ENCODE measurements around the gene SEMA4D.

Gene SEMA4D, protein sequence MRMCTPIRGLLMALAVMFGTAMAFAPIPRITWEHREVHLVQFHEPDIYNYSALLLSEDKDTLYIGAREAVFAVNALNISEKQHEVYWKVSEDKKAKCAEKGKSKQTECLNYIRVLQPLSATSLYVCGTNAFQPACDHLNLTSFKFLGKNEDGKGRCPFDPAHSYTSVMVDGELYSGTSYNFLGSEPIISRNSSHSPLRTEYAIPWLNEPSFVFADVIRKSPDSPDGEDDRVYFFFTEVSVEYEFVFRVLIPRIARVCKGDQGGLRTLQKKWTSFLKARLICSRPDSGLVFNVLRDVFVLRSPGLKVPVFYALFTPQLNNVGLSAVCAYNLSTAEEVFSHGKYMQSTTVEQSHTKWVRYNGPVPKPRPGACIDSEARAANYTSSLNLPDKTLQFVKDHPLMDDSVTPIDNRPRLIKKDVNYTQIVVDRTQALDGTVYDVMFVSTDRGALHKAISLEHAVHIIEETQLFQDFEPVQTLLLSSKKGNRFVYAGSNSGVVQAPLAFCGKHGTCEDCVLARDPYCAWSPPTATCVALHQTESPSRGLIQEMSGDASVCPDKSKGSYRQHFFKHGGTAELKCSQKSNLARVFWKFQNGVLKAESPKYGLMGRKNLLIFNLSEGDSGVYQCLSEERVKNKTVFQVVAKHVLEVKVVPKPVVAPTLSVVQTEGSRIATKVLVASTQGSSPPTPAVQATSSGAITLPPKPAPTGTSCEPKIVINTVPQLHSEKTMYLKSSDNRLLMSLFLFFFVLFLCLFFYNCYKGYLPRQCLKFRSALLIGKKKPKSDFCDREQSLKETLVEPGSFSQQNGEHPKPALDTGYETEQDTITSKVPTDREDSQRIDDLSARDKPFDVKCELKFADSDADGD

DNA sequence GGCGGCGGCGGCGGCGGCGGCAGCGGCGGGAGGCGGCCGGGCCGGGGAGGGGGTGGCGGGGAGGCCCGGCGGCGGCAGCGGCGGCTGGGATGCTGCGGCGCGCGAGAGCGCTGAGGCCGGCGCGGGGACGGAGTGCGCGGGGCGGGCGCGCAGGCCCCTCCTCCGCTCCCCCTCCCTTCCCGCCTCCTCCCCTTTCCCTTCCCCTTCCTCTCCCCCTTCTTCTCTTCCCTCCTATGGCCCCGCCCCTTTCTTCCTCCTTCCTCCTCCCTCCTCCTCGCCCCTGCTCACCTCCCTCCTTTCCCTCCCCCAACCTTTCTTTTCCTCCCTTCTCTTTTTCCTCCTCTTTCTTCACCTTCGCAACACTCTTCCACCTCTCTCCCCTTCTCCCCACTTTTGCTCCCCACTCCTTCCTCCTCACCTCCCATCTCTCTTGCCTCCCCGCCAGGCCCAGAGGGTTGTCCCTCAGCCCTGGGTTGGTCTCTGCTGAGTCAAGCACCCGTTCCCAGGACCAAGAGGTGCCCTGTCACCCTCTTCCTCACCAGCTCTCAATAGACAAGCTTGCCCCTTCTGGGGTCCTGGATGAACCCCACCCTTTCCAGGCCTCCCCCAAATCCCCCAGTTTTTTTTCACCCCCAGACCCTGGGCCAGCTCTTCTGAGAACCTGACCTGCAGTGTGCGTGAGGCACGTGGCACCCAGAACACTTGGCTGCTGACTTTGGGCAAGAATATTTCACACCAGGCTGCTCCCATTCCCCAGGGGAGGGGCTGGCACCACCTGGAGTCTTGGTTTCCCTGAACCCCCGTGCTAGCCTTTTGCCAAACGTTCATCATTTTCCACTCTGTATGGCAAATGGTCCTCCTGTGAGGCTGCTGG, at the start of gene SEMA4D:
TSS of gene SEMA4D (minus strand) at position 136 of the 874 bp plus-strand sequence. CDS start 92,657 bp downstream, outside the sequence.
- Histone ChIP-seq H3K9me3 (no peaks in the 10 kb centered on the region), H3K27me3 (no peaks in the 10 kb centered on the region), H3K4me1 (ENCODE audit: control insufficient read depth in 1 of 2, insufficient read depth in 1 of 2, low read depth in 1 of 2, low read length in 1 of 2) (peaks cover 57% of the 10 kb centered on the region in 2 experiments), H3K36me3 (peaks cover 13% of the 10 kb centered on the region), H3K4me3 (ENCODE audit: low read depth in 1 of 2, low read length in 1 of 2) (peak within 1 kb of the TSS; percentile 91 to 94), H3K27ac (peak within 1 kb of the TSS; percentile 92)
- TF ChIP-seq, protein P1, sequence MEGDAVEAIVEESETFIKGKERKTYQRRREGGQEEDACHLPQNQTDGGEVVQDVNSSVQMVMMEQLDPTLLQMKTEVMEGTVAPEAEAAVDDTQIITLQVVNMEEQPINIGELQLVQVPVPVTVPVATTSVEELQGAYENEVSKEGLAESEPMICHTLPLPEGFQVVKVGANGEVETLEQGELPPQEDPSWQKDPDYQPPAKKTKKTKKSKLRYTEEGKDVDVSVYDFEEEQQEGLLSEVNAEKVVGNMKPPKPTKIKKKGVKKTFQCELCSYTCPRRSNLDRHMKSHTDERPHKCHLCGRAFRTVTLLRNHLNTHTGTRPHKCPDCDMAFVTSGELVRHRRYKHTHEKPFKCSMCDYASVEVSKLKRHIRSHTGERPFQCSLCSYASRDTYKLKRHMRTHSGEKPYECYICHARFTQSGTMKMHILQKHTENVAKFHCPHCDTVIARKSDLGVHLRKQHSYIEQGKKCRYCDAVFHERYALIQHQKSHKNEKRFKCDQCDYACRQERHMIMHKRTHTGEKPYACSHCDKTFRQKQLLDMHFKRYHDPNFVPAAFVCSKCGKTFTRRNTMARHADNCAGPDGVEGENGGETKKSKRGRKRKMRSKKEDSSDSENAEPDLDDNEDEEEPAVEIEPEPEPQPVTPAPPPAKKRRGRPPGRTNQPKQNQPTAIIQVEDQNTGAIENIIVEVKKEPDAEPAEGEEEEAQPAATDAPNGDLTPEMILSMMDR (IDR thresholded peaks at IDR 0.05), result no peak

GRCh38 chr9:89547000-89547399, 49.1 kb upstream of the SEMA4D start:
- TF ChIP-seq, protein P1 (IDR thresholded peaks at IDR 0.05), result no peak
- Histone ChIP-seq H3K4me3 (ENCODE audit: low read depth in 1 of 2, low read length in 1 of 2) (no peak overlapping the region), H3K36me3 (no peaks in the 10 kb centered on the region), H3K4me1 (ENCODE audit: control insufficient read depth in 1 of 2, insufficient read depth in 1 of 2, low read depth in 1 of 2, low read length in 1 of 2) (peaks cover 32 to 33% of the 10 kb centered on the region in 2 experiments), H3K9me3 (no peaks in the 10 kb centered on the region), H3K27ac (no peak overlapping the region), H3K27me3 (no peaks in the 10 kb centered on the region)

GRCh38 chr9:89544279-89544661, 46.4 kb upstream of the SEMA4D start:
- Histone ChIP-seq H3K36me3 (no peaks in the 10 kb centered on the region), H3K4me1 (ENCODE audit: control insufficient read depth in 1 of 2, insufficient read depth in 1 of 2, low read depth in 1 of 2, low read length in 1 of 2) (peaks cover 15 to 20% of the 10 kb centered on the region in 2 experiments), H3K27me3 (no peaks in the 10 kb centered on the region), H3K4me3 (ENCODE audit: low read depth in 1 of 2, low read length in 1 of 2) (no peak overlapping the region), H3K27ac (no peak overlapping the region), H3K9me3 (no peaks in the 10 kb centered on the region)
- TF ChIP-seq, protein P1 (IDR thresholded peaks at IDR 0.05), result no peak

DNA sequence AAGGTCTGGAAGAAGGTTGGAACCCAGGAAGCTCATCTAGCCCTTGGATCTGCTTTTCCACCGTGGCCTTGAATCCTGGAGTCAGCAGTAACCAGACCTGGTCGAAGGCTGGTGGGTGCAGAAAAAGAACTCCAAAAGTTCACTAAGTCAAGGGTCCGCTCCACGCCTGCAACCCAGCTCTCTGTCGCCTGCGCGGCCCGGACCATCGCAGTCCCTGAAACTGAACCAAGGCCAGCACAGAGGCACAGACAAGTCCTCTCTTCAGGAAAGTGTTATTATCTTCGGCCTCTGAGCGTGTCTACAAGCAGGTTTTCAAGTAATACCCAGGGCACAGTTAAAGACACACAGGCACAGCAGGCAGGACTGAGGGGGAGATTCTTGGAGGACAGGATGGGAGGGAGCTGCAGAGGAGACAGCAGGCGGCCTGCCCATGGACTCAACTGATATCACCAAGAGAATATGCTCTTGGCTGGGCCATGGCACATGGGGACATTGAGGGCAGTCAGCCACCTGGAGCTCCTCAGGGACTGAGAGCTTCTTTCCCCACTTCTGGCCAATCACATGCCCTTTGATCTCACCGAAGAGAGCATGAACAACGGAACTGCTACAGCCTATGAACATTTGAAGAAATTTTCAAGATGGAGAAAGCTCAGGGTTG, 45.8 kb upstream of the SEMA4D start:
- Histone ChIP-seq H3K9me3 (no peaks in the 10 kb centered on the region), H3K27ac (no peak overlapping the region), H3K4me1 (ENCODE audit: control insufficient read depth in 1 of 2, insufficient read depth in 1 of 2, low read depth in 1 of 2, low read length in 1 of 2) (peaks cover 10 to 15% of the 10 kb centered on the region in 2 experiments), H3K27me3 (no peaks in the 10 kb centered on the region), H3K4me3 (ENCODE audit: low read depth in 1 of 2, low read length in 1 of 2) (no peak overlapping the region), H3K36me3 (no peaks in the 10 kb centered on the region)
- TF ChIP-seq, protein P1 (IDR thresholded peaks at IDR 0.05), result no peak

All from neutrophil (primary cell).